KOPT-K1 (cell line): ENCODE results near the gene ACACB.

Experiments
- H3K27ac ChIP-seq: fragments of 200-600 bp; sonication (generic); 2 replicates; pipeline ENCODE4 v1.5.1; 2016; ENCODE audit warnings: antibody characterized with exemption, mild to moderate bottlenecking, low read depth, low read length; ENCODE audit not compliant: poor library complexity, severe bottlenecking
- H3K36me3 ChIP-seq: fragments of 200-600 bp; sonication (generic); 2 replicates; pipeline ENCODE4 v1.5.1; 2017; ENCODE audit warnings: antibody characterized with exemption, mild to moderate bottlenecking, low read length, moderate library complexity; ENCODE audit not compliant: insufficient read depth
- H3K9me3 ChIP-seq: fragments of 200-600 bp; sonication (generic); 2 replicates; pipeline ENCODE4 v1.5.1; 2017; ENCODE audit warnings: antibody characterized with exemption, low read length, mild to moderate bottlenecking; ENCODE audit not compliant: insufficient read depth, poor library complexity, severe bottlenecking

The ACACB gene

DNA sequence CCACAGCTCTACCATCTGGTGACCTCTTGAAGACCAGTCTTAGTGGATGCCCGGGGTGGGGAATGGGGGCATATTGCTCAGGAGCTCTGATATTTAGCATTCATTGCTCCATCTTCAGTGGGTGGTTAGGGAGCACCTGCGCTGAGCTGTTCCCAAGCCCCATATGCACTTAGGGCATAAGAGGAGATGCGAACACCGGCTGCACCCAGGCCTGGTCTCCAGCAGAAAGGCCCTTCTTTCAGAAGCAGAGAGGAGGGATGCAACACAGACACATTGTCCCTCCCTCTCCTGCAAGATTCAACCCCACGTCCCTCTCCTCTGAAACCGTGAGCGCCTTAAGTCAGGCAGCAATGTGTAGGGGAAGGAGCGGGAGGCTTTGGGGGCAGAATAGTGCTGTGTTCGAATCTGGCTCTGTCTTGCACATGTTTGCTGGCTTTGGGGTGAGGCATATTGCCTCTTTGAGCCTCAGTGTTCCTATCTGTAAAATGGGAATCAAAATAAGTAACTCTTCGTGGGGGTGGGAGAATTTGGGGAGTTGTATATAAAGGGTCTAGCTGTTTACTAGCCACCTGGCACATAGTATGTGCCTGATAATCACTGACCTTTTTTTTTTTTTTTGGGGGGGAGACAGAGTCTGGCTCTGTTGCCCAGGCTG is 105.0 kb downstream of the ACACB start:
- Histone ChIP-seq H3K27ac (no peak overlapping the region), H3K9me3 (no peaks in the 10 kb centered on the region), H3K36me3 (peaks cover 7% of the 10 kb centered on the region; the same call in 1 of the 2 replicates)

- Histone ChIP-seq H3K27ac (no peak overlapping the region), H3K9me3 (no peaks in the 10 kb centered on the region), H3K36me3 (peaks cover 7% of the 10 kb centered on the region; the same call in 1 of the 2 replicates)
Observed at GRCh38 chr12:109222062-109222461, 105.7 kb downstream of the ACACB start.

GRCh38 chr12:109222496-109222895 is 106.1 kb downstream of the ACACB start:
- Histone ChIP-seq H3K9me3 (no peaks in the 10 kb centered on the region), H3K27ac (no peak overlapping the region), H3K36me3 (peaks cover 7% of the 10 kb centered on the region; the same call in 1 of the 2 replicates)

DNA sequence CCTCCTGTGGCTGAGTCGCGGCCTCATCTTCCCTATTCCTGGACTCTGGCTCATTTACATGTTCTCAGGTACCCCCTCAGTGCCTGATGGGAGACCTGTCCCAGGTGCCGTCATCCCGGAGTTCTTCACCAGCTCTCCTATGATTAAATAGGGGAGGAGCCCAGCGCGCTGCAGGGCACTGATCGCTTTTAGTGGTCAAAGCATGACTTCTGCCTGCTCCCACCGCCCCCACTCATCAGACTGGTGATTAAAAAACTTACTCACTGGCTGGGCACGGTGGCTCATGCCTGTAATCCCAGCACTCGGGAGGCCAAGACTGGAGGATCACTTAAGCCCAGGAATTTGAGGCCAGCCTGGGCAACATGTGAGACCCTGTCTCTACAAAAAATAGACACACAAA is 106.8 kb downstream of the ACACB start:
- H3K27ac ChIP-seq: no peak overlapping the region
- H3K36me3 ChIP-seq: peaks cover 7% of the 10 kb centered on the region; the same call in 1 of the 2 replicates
- H3K9me3 ChIP-seq: no peaks in the 10 kb centered on the region

GRCh38 chr12:109223868-109224267 is 107.5 kb downstream of the ACACB start:
- H3K9me3 ChIP-seq: no peaks in the 10 kb centered on the region
- no peak overlapping the region for H3K27ac ChIP-seq
- peaks cover 7% of the 10 kb centered on the region; the same call in 1 of the 2 replicates for H3K36me3 ChIP-seq

GRCh38 chr12:109228664-109229063 is 112.3 kb downstream of the ACACB start:
- H3K36me3 ChIP-seq: peaks cover 6% of the 10 kb centered on the region; the same call in 1 of the 2 replicates
- no peak overlapping the region for H3K27ac ChIP-seq
- H3K9me3 ChIP-seq: no peaks in the 10 kb centered on the region

- Histone ChIP-seq H3K36me3 (no peaks in the 10 kb centered on the region), H3K27ac (no peak overlapping the region), H3K9me3 (no peaks in the 10 kb centered on the region)
Observed at GRCh38 chr12:109230193-109230592, 113.8 kb downstream of the ACACB start.

- H3K9me3 ChIP-seq: no peaks in the 10 kb centered on the region
- no peak overlapping the region for H3K27ac ChIP-seq
- H3K36me3 ChIP-seq: peaks cover 11% of the 10 kb centered on the region; the same call in 1 of the 2 replicates
Observed at GRCh38 chr12:109232731-109233130, 116.3 kb downstream of the ACACB start.

DNA sequence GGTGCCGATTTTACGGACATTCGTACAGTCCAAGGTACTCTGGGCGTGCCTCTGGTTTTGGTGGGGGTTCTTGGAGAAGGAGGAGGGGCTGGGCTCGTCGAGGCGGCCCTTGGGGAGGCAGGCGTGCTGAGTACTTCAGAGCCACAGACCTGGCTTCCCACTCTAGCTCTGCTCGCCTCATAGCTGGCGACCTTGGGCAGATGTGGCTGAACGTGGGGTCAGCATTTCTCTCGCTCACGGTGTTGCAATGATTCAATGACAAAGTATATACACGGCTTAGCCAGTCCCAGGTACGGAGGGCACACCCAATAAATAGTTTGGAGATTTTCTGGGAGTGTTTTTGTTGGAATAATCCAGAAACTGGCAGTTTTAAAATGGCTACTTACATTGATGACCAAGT is 117.6 kb downstream of the ACACB start:
- no peak overlapping the region for H3K27ac ChIP-seq
- no peaks in the 10 kb centered on the region for H3K9me3 ChIP-seq
- peaks cover 11% of the 10 kb centered on the region; the same call in 1 of the 2 replicates for H3K36me3 ChIP-seq

DNA sequence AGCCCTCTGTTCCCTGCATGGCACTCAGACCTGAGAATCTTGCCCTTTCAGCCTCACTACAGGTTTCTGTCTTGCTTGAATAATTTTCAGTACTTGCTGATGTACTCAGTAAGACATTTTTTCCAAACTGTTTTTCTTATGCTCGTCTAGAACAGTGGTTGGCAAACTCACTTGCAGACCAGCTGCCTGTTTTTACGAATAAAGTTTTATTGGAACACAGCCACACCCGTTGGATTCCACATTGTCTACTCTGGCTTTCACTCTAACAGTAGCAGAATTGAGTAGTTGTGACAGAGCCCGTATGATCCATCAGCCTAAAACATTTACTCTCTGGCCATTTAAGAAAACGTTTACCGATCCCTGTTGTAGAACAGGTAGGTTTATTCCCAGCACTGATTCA is 119.9 kb downstream of the ACACB start:
- H3K36me3 ChIP-seq: peaks cover 15% of the 10 kb centered on the region; the same call in 1 of the 2 replicates
- H3K27ac ChIP-seq: no peak overlapping the region
- H3K9me3 ChIP-seq: no peaks in the 10 kb centered on the region

- no peak overlapping the region for H3K27ac ChIP-seq
- H3K9me3 ChIP-seq: no peaks in the 10 kb centered on the region
- peaks cover 30% of the 10 kb centered on the region for H3K36me3 ChIP-seq
Observed at GRCh38 chr12:109239179-109239578, 122.8 kb downstream of the ACACB start.

DNA sequence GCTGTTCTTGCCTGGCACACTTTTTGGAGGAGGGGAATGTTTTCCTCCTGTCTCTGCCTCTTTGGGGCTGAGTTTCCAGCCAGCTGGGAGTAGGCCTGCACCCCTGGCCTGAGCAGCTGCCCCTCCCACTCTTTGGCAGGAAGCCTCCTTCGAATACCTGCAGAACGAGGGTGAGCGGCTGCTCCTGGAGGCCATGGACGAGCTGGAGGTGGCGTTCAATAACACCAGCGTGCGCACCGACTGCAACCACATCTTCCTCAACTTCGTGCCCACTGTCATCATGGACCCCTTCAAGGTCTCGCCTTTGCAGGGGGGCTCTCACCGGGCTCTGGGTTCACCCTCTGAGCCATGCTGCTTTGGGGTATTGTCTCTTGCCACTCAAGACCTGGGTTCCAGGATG is 123.3 kb downstream of the ACACB start:
- Histone ChIP-seq H3K9me3 (no peaks in the 10 kb centered on the region), H3K36me3 (peaks cover 30% of the 10 kb centered on the region), H3K27ac (no peak overlapping the region)

- no peak overlapping the region for H3K27ac ChIP-seq
- no peaks in the 10 kb centered on the region for H3K9me3 ChIP-seq
- peaks cover 30% of the 10 kb centered on the region for H3K36me3 ChIP-seq
Observed at GRCh38 chr12:109240365-109240764, 124.0 kb downstream of the ACACB start.

GRCh38 chr12:109241936-109242335 is 125.5 kb downstream of the ACACB start:
- no peak overlapping the region for H3K27ac ChIP-seq

DNA sequence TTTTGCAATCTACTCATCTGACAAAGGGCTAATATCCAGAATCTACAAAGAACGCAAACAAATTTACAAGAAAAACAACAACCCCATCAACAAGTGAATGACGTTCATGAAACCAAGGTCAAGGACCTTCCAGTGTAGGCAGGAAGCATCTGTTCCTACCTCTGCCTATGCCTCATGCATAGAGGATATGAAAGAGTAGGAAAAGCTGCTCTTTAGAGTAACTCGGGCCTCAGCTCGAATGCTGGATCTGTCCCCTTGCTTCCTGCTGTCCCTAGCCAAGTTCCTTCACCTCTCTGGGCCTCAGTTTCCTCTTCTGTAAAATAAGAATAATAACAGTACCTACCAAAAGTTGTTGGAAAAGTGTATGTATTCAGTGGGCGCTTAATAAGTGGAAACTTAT is 127.7 kb downstream of the ACACB start:
- Histone ChIP-seq H3K27ac (no peak overlapping the region), H3K9me3 (no peaks in the 10 kb centered on the region), H3K36me3 (peaks cover 29% of the 10 kb centered on the region)

More at GRCh38 chr12:109241936-109242335, 125.5 kb downstream of the ACACB start:
- peaks cover 36% of the 10 kb centered on the region for H3K36me3 ChIP-seq
- no peaks in the 10 kb centered on the region for H3K9me3 ChIP-seq

GRCh38 chr12:109246221-109246620 is 129.8 kb downstream of the ACACB start:
- Histone ChIP-seq H3K27ac (no peak overlapping the region), H3K9me3 (no peaks in the 10 kb centered on the region), H3K36me3 (peaks cover 25% of the 10 kb centered on the region)
